Medulla oblongata (tissue), 1 donor: ENCODE results near the gene SIL1.

Experiments
- DNase-seq: peaks from one replicate; pipeline ENCODE4 v3.0.0-alpha.2; 2015; ENCODE audit errors: extremely low spot score

The SIL1 gene

DNA sequence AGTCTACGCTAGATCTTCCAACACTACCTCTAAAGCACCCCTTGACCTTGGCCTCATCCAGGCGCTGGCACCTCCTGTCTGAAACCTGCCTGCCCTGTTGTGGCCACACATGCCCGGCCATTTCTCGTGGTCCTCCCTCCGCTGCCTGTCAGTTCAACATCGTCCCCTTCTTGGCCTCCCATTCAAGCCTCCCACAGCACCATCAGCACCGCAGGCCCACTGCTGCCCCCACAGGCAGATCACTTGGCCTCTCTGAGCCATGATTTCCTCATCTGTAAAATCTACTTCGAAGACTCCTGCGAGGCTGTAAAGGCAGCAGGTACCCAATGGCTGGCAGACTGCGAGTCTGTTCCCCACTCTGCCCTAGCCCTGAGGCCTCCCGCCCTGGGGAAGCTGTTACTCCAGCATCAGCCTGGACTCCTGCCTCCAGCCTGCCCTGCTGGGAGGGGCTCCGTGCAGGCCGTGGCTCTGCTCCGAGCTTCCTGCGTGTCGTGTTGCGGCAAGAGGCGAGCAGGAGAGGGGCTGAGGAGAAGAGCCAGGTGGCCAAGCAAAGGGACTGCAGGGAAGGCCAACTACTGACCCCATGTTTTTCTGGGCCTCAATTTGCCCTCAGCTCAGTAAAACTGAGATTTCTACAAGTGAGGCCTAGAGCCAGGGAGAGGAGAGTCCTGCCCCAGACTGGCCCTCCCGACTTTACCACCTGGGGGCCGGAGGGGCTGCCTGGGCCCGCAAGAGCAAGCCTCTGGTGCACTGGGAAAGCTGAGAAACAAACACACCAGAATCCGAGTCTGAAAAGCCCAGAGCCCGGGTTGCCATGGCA lies 252.5 kb downstream of the SIL1 start:
- DNase-seq, result no peak

- no peak for DNase-seq
Observed at GRCh38 chr5:138944527-138945322, 253.4 kb downstream of the SIL1 start.

DNA sequence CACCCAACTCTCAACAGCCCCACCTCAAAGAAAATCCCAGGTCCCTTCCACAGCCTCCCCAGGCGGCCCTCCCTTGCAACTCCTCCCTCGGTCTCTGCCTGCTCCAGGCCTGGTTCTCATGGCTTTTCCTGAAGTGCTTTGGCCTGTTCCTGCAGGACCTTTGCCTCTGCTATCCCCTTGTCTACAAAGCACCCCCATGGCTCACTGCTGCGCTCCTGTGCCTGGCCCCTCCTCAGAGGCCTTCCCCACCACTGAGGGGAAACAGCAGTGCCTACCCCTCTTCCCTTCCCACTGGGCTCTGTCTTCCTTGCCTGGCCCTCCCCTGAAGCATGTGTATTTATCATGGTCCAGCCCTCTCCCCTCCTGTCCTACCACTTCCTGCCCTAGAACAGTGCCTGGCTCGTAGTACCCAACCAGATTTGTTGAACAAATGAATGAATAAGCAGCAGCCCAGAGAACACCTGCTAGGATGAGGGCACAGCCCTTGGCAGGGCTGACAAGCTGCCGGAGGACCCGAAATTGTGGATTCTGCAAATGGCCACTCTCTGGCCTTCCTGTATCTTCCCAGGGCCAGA lies 254.5 kb downstream of the SIL1 start:
- DNase-seq, result no peak

GRCh38 chr5:138942861-138943260 lies 255.3 kb downstream of the SIL1 start:
- DNase-seq, result no peak

GRCh38 chr5:138942066-138942465 lies 256.1 kb downstream of the SIL1 start:
- DNase-seq, result no peak

DNA sequence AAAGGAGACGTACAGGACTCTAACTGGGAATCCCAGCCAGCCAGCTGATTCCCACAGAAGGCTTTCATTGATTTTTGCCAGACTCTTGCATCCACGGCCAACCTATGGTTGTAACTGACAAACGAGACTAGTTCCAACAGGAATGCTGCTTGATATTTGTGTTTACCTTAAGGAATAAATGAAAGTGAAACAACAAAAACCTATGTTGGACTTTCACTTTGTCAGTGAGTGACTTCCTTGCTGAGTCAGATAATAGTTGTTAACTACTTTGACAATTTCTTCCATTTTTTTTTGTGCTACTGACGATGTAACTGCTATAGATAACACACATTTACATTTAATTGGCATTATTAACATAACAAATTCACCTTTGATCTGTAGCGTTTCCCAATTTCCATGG lies 259.6 kb downstream of the SIL1 start:
- DNase-seq, result no peak

DNA sequence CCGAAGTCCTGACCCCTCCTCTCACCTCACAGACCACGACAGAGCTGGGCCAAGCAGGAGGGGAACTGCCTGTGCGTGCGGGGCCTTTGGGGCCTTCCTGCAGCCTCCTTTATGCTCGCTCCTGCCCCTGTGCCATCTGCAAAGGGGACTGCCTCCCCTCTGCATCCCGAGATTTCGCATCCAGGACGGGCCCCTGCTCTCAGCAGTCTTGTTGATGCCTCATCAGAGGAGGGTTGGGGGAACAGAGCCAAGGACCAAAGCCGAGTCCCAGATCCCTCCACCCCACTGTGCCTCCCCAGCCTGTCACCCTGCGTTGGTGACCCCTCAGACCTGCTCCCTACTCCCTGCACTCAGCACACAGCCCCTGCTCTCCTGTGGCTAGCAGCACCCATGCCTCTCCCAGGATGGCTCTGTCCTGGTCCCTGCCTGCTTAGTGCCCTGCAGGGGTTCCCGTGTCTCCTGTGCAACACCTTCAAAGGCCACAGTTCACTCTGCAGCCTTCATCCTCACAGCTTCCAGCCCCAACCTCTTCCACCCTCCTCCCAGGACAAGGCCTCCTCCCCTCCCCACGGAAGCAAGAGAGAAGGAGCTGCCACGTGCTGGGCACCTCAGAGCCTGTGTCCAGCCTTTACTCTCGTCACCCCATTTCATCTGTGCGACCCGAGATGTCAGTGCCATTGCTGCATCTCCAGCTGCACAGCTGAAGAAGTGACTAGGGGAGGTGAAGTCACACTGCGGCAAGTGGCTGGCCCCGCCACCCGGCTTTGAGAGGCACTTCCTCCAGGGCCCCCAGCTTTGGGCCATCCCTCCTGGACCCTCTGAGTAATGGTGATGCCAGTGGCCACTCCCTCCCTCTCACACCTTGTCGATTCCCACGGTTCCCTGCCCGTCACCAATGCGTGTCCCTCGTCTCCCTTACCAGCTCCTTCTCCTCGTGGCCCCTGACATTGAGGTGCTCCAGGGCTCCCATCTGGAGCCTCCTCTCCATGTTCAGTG lies 260.5 kb downstream of the SIL1 start:
- no peak for DNase-seq

- no peak for DNase-seq
Observed at GRCh38 chr5:138936968-138937345, 261.2 kb downstream of the SIL1 start.

- no peak for DNase-seq
Observed at GRCh38 chr5:138936225-138936967, 261.8 kb downstream of the SIL1 start.

- no peak for DNase-seq
Observed at GRCh38 chr5:138935466-138935865, 262.7 kb downstream of the SIL1 start.

DNA sequence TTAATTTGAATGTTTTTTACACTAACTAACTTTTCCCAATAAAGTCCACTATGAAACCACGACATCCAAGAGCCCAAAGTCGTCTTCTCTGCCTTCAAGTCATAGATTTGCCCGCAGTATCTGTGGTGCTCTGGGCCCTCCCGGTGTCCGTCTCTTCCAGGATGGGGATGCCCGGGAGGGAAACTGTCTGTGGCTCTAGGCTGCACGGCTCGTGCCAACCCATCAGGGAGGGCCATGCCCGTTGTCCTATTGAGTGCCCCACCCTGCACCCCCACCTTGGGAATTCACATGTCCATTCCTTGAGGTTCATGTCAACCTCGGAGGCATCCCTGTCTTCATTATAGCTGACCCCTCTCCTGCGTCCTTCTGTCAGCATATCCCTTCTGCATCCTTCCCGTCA lies 263.2 kb downstream of the SIL1 start:
- DNase-seq, result no peak

DNA sequence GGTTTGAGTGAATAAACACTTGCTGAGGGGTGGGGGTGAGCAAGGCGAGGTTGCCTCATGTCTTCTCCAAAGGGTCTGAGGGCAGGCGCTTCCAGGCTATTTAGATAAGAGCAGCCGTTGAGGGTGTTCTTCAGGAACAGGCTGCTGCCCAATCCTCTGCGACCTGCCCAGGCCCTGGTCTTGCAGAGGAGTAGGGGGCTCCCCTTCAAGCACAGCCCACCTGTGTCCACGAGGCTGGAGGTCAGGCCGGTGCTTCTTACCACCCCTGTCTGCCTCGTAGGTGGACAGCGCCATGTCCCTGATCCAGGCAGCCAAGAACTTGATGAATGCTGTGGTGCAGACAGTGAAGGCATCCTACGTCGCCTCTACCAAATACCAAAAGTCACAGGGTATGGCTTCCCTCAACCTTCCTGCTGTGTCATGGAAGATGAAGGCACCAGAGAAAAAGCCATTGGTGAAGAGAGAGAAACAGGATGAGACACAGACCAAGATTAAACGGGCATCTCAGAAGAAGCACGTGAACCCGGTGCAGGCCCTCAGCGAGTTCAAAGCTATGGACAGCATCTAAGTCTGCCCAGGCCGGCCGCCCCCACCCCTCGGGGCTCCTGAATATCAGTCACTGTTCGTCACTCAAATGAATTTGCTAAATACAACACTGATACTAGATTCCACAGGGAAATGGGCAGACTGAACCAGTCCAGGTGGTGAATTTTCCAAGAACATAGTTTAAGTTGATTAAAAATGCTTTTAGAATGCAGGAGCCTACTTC lies 264.5 kb downstream of the SIL1 start:
- DNase-seq, result no peak

GRCh38 chr5:138932171-138932810 lies 265.9 kb downstream of the SIL1 start:
- DNase-seq, result no peak

DNA sequence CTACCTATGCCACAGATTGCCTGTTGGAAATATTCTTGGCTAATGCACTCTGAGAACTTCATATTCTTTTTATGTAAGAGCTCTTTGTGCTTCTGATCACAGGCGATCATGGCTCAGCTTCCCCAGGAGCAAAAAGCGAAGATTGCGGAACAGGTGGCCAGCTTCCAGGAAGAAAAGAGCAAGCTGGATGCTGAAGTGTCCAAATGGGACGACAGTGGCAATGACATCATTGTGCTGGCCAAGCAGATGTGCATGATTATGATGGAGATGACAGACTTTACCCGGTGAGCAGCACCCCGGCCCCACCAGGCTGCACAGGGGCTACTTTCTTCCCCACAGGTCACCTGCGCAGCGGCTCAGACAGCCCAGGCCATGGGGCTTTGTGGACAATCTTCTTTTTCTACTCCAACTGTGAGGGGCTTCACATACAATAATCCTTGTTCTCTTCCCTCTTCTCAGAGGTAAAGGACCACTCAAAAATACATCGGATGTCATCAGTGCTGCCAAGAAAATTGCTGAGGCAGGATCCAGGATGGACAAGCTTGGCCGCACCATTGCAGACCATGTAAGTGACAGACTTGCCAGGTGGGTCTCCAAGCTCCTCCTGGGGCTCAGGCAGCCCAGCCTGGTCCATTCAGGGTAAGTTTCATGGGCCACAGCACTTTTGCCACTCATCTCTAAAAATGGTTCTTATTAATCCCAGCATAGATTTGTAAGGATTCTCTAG lies 267.6 kb downstream of the SIL1 start:
- no peak for DNase-seq

DNA sequence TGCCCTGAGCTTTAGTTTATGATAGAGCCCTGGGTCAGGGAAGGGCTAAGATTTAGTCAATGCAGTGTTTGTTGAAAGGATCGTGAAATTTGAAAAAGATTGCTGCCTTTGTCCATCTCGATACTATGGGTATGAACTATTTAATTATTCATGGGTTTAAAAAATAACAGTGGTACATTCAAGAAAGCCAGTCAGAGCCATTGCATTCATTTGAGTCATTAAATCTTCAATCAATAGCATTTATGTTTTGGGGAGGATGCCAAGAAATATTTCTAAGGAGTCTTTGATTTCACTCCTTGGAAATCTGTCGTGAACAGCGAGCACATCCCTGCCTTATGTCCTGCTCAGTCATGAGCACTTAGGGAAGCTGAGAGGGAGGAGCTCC lies 268.6 kb downstream of the SIL1 start:
- DNase-seq, result no peak

- DNase-seq, result peak; percentile 92
Observed at GRCh38 chr5:138927979-138928378, 270.2 kb downstream of the SIL1 start.

DNA sequence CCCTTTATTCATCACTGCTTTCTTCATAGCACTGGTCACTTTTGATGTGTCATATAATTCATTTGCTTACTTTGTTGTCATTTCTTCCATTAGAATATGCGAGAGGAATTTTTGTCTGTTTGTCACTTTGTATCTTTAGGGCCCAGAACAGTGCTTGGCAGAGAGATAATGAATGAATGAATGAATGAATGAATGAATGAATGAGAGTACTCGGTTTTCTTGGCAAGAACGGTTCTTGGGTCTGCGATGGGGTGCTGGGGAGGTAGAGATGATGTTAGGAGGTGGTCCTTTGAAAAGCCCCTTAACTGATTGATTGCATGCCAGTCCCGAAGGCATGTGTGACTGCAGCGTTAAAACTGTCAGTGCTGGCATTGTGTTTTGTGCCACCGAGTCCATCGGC lies 270.6 kb downstream of the SIL1 start:
- no peak for DNase-seq

- DNase-seq, result no peak
Observed at GRCh38 chr5:138926688-138927448, 271.3 kb downstream of the SIL1 start.
